GM23248 (cell line): ENCODE results near the gene CCDC69. TPM values are rescaled to one million over a fixed set of nuclear protein-coding genes. Genes with fewer than 3 reads are reported as not detected.

Experiments
- DNase-seq: peaks from one replicate; pipeline ENCODE4 v3.0.0-alpha.2; 2015
- H2AFZ ChIP-seq: fragments of 200-600 bp; sonication (generic); 2 replicates; pipeline ENCODE4 v1.6.1; 2016; ENCODE audit warnings: antibody characterized with exemption
- H3F3A ChIP-seq: fragments of 200-600 bp; sonication (generic); 2 replicates; pipeline ENCODE4 v1.6.1; 2016; ENCODE audit warnings: mild to moderate bottlenecking, antibody characterized with exemption, mixed run types; ENCODE audit not compliant: insufficient read depth
- H3K27ac ChIP-seq: fragments of 200-600 bp; sonication (generic); 2 replicates; pipeline ENCODE4 v1.5.1; 2016; ENCODE audit warnings: mild to moderate bottlenecking
- H3K27me3 ChIP-seq: fragments of 200-600 bp; sonication (generic); replicated peaks from 2 replicates; pipeline ENCODE4 v1.6.1; 2016; ENCODE audit warnings: mild to moderate bottlenecking; ENCODE audit not compliant: insufficient read depth
- H3K36me3 ChIP-seq: fragments of 200-600 bp; sonication (generic); 2 replicates; pipeline ENCODE4 v1.6.1; 2016; ENCODE audit warnings: low read depth, mild to moderate bottlenecking
- H3K4me1 ChIP-seq: fragments of 200-600 bp; sonication (generic); 2 replicates; pipeline ENCODE4 v1.6.1; 2016; ENCODE audit warnings: mild to moderate bottlenecking; ENCODE audit not compliant: insufficient read depth
- H3K4me2 ChIP-seq: fragments of 200-600 bp; sonication (generic); one replicate; pipeline ENCODE4 v1.6.1; 2016; ENCODE audit warnings: mild to moderate bottlenecking; ENCODE audit not compliant: unreplicated experiment
- H3K4me3 ChIP-seq: fragments of 200-600 bp; sonication (generic); 2 replicates; pipeline ENCODE4 v1.5.1; 2016; ENCODE audit warnings: mild to moderate bottlenecking
- H3K79me2 ChIP-seq: fragments of 200-600 bp; sonication (generic); 2 replicates; pipeline ENCODE4 v1.6.1; 2016; ENCODE audit warnings: mild to moderate bottlenecking; ENCODE audit not compliant: insufficient read depth
- H3K9ac ChIP-seq: fragments of 200-600 bp; sonication (generic); 2 replicates; pipeline ENCODE4 v1.6.1; 2016; ENCODE audit warnings: mild to moderate bottlenecking
- H3K9me2 ChIP-seq: fragments of 200-600 bp; sonication (generic); 2 replicates; pipeline ENCODE4 v1.6.1; 2016; ENCODE audit warnings: mixed run types, mild to moderate bottlenecking, moderate library complexity; ENCODE audit not compliant: insufficient read depth
- H3K9me3 ChIP-seq: fragments of 200-600 bp; sonication (generic); one replicate; pipeline ENCODE4 v1.6.1; 2017; ENCODE audit warnings: low read depth
- H4K20me1 ChIP-seq: fragments of 200-600 bp; sonication (generic); 2 replicates; pipeline ENCODE4 v1.6.0; 2016; ENCODE audit not compliant: insufficient read depth
- EZH2 ChIP-seq: fragments of 200-600 bp; sonication (generic); IDR thresholded peaks from 2 replicates; pipeline ENCODE4 v1.6.1; 2018; ENCODE audit warnings: antibody characterized with exemption, mild to moderate bottlenecking; ENCODE audit not compliant: insufficient read depth, poor library complexity, severe bottlenecking
- EZH2phosphoT487 ChIP-seq: fragments of 200-600 bp; sonication (generic); IDR thresholded peaks from 2 replicates; pipeline ENCODE4 v1.6.1; 2018; ENCODE audit warnings: antibody characterized with exemption, moderate library complexity, mild to moderate bottlenecking, low read depth; ENCODE audit not compliant: insufficient read depth
- WGBS, 2 experiments: methylation state at CpG; one replicate each; pipeline ENCODE4 v1.1.6; 2015 to 2017; ENCODE audit warnings: low lambda C conversion rate in 2 of 2, low coverage in 1 of 2; ENCODE audit errors: missing lambda C conversion rate in 2 of 2; 5-methylcytosine and 5-hydroxymethylcytosine counted together
- in situ Hi-C: fragments of 300-500 bp; cut with MboI; formaldehyde crosslinking; loops from 2 replicates; pipeline ENCODE4 v1.15.0; 2020
- polyA plus RNA-seq: library from polyadenylated mRNA; unstranded; fragments of >200 nt; fragmentation: Nextera tagmentation; extraction: Ambion mirVana; gene quantifications from 2 replicates; pipeline ENCODE4 v1.2.1, GENCODE V29; 2016
- total RNA-seq: library from RNA; depleted of rRNA; stranded (reverse); fragments of >200 nt; shearing (Covaris generic); gene quantifications from 2 replicates; pipeline ENCODE4 v1.2.3, GENCODE V29; 2014

Gene CCDC69
- total and polyA plus RNA-seq, 2 experiments from 2014 or later = 0.54 to 0.56 TPM

DNA sequence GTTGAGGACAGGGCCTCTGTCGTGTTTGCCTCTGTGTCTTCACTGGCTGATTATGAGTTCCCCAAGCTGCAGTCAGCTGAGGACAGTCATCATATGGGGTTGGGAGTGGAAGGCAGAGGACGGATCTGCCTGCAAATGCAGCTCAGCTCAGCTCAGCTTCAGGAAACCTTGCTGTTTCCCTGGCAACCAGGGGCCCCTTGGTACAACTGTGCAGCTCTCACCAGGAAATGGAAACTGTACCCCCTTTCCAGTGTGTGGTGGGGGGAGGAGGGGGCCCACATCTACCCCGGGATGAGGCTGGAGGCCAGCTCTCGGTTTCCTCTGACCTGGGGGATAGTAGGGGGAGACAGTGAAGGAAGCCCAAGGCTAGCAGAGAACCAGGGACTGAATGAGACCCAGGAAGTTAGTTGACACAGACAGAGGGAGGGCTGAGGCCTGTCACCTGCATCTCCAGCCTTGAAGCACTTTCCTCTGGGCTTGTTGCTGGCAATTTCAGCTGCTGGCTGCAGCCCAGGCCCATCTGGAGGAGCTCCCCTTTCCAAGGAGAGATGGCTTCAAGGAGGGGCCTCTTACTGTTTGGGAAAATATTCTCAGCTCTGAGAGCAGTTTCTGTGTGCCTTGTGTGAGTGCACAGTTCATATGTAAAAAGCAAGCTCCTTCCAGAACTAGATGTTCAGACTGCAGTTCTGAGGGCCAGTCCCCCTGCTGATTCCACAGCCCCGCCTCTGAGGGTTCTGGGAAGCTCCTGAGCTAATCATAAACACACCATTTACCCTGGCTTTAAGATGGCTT lies 73.2 kb downstream of the CCDC69 start:
- H3K9ac ChIP-seq = peak overlapping the region; percentile 41
- no peak for TF ChIP-seq EZH2
- TF ChIP-seq EZH2phosphoT487 = no peak
- no peaks in the 10 kb centered on the region for H3K9me2 ChIP-seq
- H3K9me3 ChIP-seq = no peaks in the 10 kb centered on the region
- H3K27ac ChIP-seq = peak overlapping the region; percentile 69
- H3F3A ChIP-seq = peaks cover 18% of the 10 kb centered on the region
- peaks cover 100% of the 10 kb centered on the region for H3K79me2 ChIP-seq
- H3K4me2 ChIP-seq = peak overlapping the region; percentile 10
- H3K4me3 ChIP-seq = no peak overlapping the region
- DNase-seq = peak; percentile 63
- H3K4me1 ChIP-seq = peaks cover 43% of the 10 kb centered on the region
- peaks cover 13% of the 10 kb centered on the region; the same call in 1 of the 2 replicates for H4K20me1 ChIP-seq
- in situ Hi-C loops = no loop called here
- 39 to 41% methylated on average over 5 of the region's 5 CpGs for WGBS, 2 experiments
- H3K27me3 ChIP-seq = no peaks in the 10 kb centered on the region
- H2AFZ ChIP-seq = peak overlapping the region; percentile 24; the same call in 1 of the 2 replicates
- no peaks in the 10 kb centered on the region; the same call in 1 of the 2 replicates for H3K36me3 ChIP-seq

DNA sequence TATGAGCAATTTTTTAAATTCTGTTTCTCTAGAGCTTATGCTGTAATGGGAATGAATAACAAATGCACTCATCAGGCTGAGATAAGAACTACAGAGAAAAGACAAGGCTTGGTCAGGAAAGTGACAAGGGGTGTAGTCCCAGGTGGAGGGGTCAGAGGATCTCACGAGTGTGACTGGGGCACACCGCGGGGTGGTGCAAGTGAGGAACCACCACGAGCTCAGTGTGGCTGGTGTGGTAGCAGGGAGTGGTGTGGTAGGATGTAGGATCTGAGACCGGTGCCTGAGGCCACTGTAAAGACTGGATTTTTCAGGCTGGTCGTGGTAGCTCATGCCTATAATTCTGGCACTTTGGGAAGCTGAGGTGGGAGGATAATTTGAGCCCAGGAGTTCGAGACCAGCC lies 75.3 kb downstream of the CCDC69 start:
- TF ChIP-seq EZH2 = no peak
- TF ChIP-seq EZH2phosphoT487 = no peak
- in situ Hi-C loops = no loop called here
- no peak overlapping the region for H3K4me2 ChIP-seq
- H3K9ac ChIP-seq = no peak overlapping the region
- H3K4me1 ChIP-seq = peaks cover 28% of the 10 kb centered on the region
- WGBS, 2 experiments = 90 to 92% methylated on average over 7 of the region's 7 CpGs
- no peaks in the 10 kb centered on the region for H3K9me2 ChIP-seq
- no peak for DNase-seq
- H4K20me1 ChIP-seq = peaks cover 13% of the 10 kb centered on the region; the same call in 1 of the 2 replicates
- no peaks in the 10 kb centered on the region for H3K9me3 ChIP-seq
- H2AFZ ChIP-seq = no peak overlapping the region
- H3K27ac ChIP-seq = no peak overlapping the region
- no peaks in the 10 kb centered on the region for H3K27me3 ChIP-seq
- peaks cover 100% of the 10 kb centered on the region for H3K79me2 ChIP-seq
- H3F3A ChIP-seq = peaks cover 16% of the 10 kb centered on the region
- H3K36me3 ChIP-seq = peaks cover 4% of the 10 kb centered on the region; the same call in 1 of the 2 replicates
- no peak overlapping the region for H3K4me3 ChIP-seq

DNA sequence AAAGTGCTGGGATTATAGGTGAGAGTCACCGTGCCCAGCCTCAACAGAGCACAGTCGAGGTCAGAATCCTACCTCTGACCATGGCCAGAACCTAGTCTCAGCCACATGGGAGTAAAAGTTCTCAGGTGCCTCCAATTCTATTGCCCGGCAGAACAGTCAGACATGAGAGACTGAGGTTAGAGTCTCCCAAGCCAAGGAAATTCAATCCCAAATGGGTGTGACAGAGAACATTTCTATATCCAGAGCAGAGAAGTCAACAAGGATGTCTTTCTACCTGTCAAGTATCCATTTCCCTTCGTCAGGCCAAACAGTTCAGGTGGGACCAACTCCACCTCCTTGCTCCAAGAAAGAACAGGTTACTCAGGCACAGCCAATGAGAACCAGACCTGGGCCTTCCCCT lies 76.9 kb downstream of the CCDC69 start:
- H3K9me3 ChIP-seq = no peaks in the 10 kb centered on the region
- H3K9me2 ChIP-seq = no peaks in the 10 kb centered on the region
- peaks cover 17% of the 10 kb centered on the region; the same call in 1 of the 2 replicates for H4K20me1 ChIP-seq
- H3K79me2 ChIP-seq = peaks cover 100% of the 10 kb centered on the region
- 97 to 99% methylated on average over 4 of the region's 4 CpGs for WGBS, 2 experiments
- H3K27ac ChIP-seq = no peak overlapping the region
- H3K4me2 ChIP-seq = no peak overlapping the region
- no peak overlapping the region for H3K9ac ChIP-seq
- H3K27me3 ChIP-seq = no peaks in the 10 kb centered on the region
- no peak overlapping the region for H2AFZ ChIP-seq
- H3K36me3 ChIP-seq = peaks cover 4% of the 10 kb centered on the region; the same call in 1 of the 2 replicates
- peaks cover 19% of the 10 kb centered on the region for H3K4me1 ChIP-seq
- no peak for DNase-seq
- TF ChIP-seq EZH2phosphoT487 (no peak), EZH2 (no peak)
- in situ Hi-C loops = no loop called here
- peaks cover 9% of the 10 kb centered on the region for H3F3A ChIP-seq
- H3K4me3 ChIP-seq = no peak overlapping the region

DNA sequence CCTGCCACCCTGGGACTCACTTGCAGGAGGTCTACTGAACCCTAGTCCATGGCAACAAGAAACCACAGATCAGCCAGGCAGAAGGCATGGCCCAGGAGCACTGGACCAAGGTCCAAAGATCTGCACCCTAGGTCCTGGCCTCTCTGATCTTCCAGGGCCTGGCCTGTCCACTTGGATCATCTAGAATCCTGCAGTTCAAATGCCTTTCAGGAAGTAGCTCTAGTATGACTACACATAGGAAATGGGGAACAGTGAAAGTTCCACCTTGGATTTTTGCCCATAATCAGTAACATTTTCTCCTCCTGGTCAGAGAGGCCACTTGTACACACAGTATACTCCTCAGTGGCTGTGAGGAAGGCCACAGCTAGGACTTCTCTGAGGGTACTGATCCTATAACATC lies 77.8 kb downstream of the CCDC69 start:
- no peaks in the 10 kb centered on the region for H3K9me3 ChIP-seq
- peaks cover 6% of the 10 kb centered on the region for H3F3A ChIP-seq
- no peak overlapping the region for H2AFZ ChIP-seq
- H3K27me3 ChIP-seq = no peaks in the 10 kb centered on the region
- no peak overlapping the region for H3K27ac ChIP-seq
- H3K4me3 ChIP-seq = no peak overlapping the region
- peaks cover 100% of the 10 kb centered on the region for H3K79me2 ChIP-seq
- in situ Hi-C loops = no loop called here
- no peak for DNase-seq
- peaks cover 20% of the 10 kb centered on the region for H3K4me1 ChIP-seq
- TF ChIP-seq EZH2phosphoT487 (no peak), EZH2 (no peak)
- no peaks in the 10 kb centered on the region for H3K9me2 ChIP-seq
- peaks cover 4% of the 10 kb centered on the region; the same call in 1 of the 2 replicates for H3K36me3 ChIP-seq
- H3K9ac ChIP-seq = no peak overlapping the region
- H4K20me1 ChIP-seq = peaks cover 10% of the 10 kb centered on the region; the same call in 1 of the 2 replicates
- no peak overlapping the region for H3K4me2 ChIP-seq
